ENCODE measurements around the gene PPM1H. TPM values are rescaled to one million over a fixed set of nuclear protein-coding genes. Genes with fewer than 3 reads are reported as not detected.

Gene PPM1H
- total RNA-seq, 1 donor from 2014 or later: 0.49 TPM

GRCh38 chr12:62660756-62661155 lies 274.2 kb downstream of the PPM1H start:
- no peak for DNase-seq (ENCODE audit: extremely low spot score in 2 of 2)

GRCh38 chr12:62659453-62660295 lies 275.3 kb downstream of the PPM1H start:
- no peak overlapping the region for H3K4me3 ChIP-seq
- intact Hi-C loops (cut with DNase I): no loop called here
- H3K27me3 ChIP-seq: no peaks in the 10 kb centered on the region
- no peaks in the 10 kb centered on the region for H3K9me3 ChIP-seq
- H3K36me3 ChIP-seq: no peaks in the 10 kb centered on the region
- peak in 1 of 2 donors; percentile 34 for DNase-seq (ENCODE audit: extremely low spot score in 2 of 2)
- H3K27ac ChIP-seq: no peak overlapping the region
- no peaks in the 10 kb centered on the region for H3K4me1 ChIP-seq
- TF ChIP-seq POLR2A (IDR thresholded peaks at IDR 0.05) (no peak), CTCF (IDR thresholded peaks at IDR 0.05) (no peak), POLR2AphosphoS5 (IDR thresholded peaks at IDR 0.05; ENCODE audit: insufficient read depth in 1 of 2, low read depth in 1 of 2) (no peak)

More at GRCh38 chr12:62660756-62661155, 274.2 kb downstream of the PPM1H start:
- intact Hi-C loops (cut with DNase I): no loop called here
- no peak for TF ChIP-seq CTCF (IDR thresholded peaks at IDR 0.05)
- no peak for TF ChIP-seq POLR2AphosphoS5 (IDR thresholded peaks at IDR 0.05; ENCODE audit: insufficient read depth in 1 of 2, low read depth in 1 of 2)
- no peak for TF ChIP-seq POLR2A (IDR thresholded peaks at IDR 0.05)
- H3K27ac ChIP-seq: no peak overlapping the region
- H3K9me3 ChIP-seq: no peaks in the 10 kb centered on the region
- H3K27me3 ChIP-seq: no peaks in the 10 kb centered on the region
- no peak overlapping the region for H3K4me3 ChIP-seq
- no peaks in the 10 kb centered on the region for H3K36me3 ChIP-seq
- H3K4me1 ChIP-seq: no peaks in the 10 kb centered on the region

GRCh38 chr12:62658910-62659309 lies 276.0 kb downstream of the PPM1H start:
- Histone ChIP-seq H3K9me3 (no peaks in the 10 kb centered on the region), H3K4me1 (no peaks in the 10 kb centered on the region), H3K36me3 (no peaks in the 10 kb centered on the region), H3K27me3 (no peaks in the 10 kb centered on the region), H3K27ac (no peak overlapping the region), H3K4me3 (no peak overlapping the region)
- intact Hi-C loops (cut with DNase I): no loop called here
- DNase-seq (ENCODE audit: extremely low spot score in 2 of 2): no peak
- TF ChIP-seq POLR2A (IDR thresholded peaks at IDR 0.05) (no peak), CTCF (IDR thresholded peaks at IDR 0.05) (no peak), POLR2AphosphoS5 (IDR thresholded peaks at IDR 0.05; ENCODE audit: insufficient read depth in 1 of 2, low read depth in 1 of 2) (no peak)

GRCh38 chr12:62657363-62657632 lies 277.7 kb downstream of the PPM1H start:
- no peaks in the 10 kb centered on the region for H3K9me3 ChIP-seq
- intact Hi-C loops (cut with DNase I): no loop called here
- no peak for TF ChIP-seq POLR2AphosphoS5 (IDR thresholded peaks at IDR 0.05; ENCODE audit: insufficient read depth in 1 of 2, low read depth in 1 of 2)
- TF ChIP-seq POLR2A (IDR thresholded peaks at IDR 0.05): no peak
- TF ChIP-seq CTCF (IDR thresholded peaks at IDR 0.05): no peak
- no peak overlapping the region for H3K27ac ChIP-seq
- no peak overlapping the region for H3K4me3 ChIP-seq
- DNase-seq (ENCODE audit: extremely low spot score in 2 of 2): no peak
- no peaks in the 10 kb centered on the region for H3K36me3 ChIP-seq
- H3K4me1 ChIP-seq: no peaks in the 10 kb centered on the region
- H3K27me3 ChIP-seq: no peaks in the 10 kb centered on the region

- no peak overlapping the region for H3K4me3 ChIP-seq
- no peaks in the 10 kb centered on the region for H3K9me3 ChIP-seq
- intact Hi-C loops (cut with DNase I): no loop called here
- H3K4me1 ChIP-seq: no peaks in the 10 kb centered on the region
- TF ChIP-seq POLR2AphosphoS5 (IDR thresholded peaks at IDR 0.05; ENCODE audit: insufficient read depth in 1 of 2, low read depth in 1 of 2) (no peak), CTCF (IDR thresholded peaks at IDR 0.05) (no peak), POLR2A (IDR thresholded peaks at IDR 0.05) (no peak)
- H3K36me3 ChIP-seq: no peaks in the 10 kb centered on the region
- H3K27ac ChIP-seq: no peak overlapping the region
- H3K27me3 ChIP-seq: no peaks in the 10 kb centered on the region
- DNase-seq (ENCODE audit: extremely low spot score in 2 of 2): no peak
These were observed 278.2 kb downstream of the PPM1H start for GRCh38 chr12:62656591-62657362.

Data from vagina (tissue), 2 donors.